Ureter (tissue), 1 donor: Measurements from ENCODE around the gene RBP5. TPM values are rescaled to one million over a fixed set of nuclear protein-coding genes. Genes with fewer than 3 reads are reported as not detected.
A peak's percentile ranks its signal among the peaks of the same experiment; 100 is the strongest.

Experiments
- DNase-seq: peaks from one replicate; pipeline ENCODE4 v3.0.0-alpha.2; 2020; ENCODE audit warnings: low spot score
- total RNA-seq: library from RNA; stranded (reverse); gene quantifications from one replicate; pipeline ENCODE4 v1.2.4, GENCODE V29; 2023
- donor health status: DM: yes; HTN: yes; CAD: no.

Gene RBP5
- total RNA-seq, 1 donor from 2014 or later = 7.5 TPM

GRCh38 chr12:7145671-7146070, 17.0 kb upstream of the RBP5 start:
- DNase-seq = no peak

- no peak for DNase-seq
Measured at GRCh38 chr12:7144414-7145120, 15.9 kb upstream of the RBP5 start.

DNA sequence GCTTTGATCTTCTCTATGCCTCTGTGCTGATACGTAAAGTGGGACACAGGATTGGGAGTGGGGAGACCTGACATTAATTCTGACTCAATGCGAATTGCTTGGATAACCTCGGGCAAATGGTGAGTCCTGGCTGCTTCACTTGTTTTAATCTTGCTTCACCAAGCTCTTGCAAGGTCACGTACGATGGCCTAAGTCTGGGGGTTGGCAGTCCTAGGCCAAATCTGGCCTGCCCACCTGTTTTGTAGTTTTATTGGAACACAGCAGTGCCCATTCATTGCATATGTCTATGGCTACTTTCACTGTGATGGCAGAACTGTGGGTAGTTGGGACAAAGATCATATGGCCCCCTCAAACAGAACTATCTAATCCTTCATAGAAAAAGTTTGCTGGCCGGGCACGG, 14.9 kb upstream of the RBP5 start:
- no peak for DNase-seq

- DNase-seq = no peak
Measured at GRCh38 chr12:7142809-7143465, 14.2 kb upstream of the RBP5 start.

GRCh38 chr12:7142056-7142644, 13.5 kb upstream of the RBP5 start:
- no peak for DNase-seq

- DNase-seq = no peak
Measured at GRCh38 chr12:7141351-7142005, 12.8 kb upstream of the RBP5 start.

DNA sequence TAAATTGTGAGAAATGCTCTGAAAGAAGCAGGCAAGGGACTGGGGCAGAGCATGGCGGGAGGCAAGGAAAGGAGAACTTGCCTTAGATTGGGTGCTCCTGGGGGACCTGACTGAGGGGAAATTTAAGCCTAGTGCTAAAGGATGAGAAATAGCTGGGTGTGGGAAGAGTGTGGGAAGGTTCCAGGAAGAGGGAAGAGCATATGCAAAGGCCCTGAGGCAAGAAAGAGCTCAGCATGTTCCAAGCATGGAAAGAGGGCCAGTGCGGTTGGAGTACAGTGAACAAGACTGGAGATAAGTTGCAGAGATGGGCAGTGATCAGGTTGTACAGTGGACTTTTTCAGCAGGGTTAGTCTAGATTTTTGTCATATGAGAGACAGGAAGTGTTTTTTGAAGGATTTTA, 10.5 kb upstream of the RBP5 start:
- no peak for DNase-seq

- no peak for DNase-seq
Measured at GRCh38 chr12:7137908-7138307, 9.2 kb upstream of the RBP5 start.

DNA sequence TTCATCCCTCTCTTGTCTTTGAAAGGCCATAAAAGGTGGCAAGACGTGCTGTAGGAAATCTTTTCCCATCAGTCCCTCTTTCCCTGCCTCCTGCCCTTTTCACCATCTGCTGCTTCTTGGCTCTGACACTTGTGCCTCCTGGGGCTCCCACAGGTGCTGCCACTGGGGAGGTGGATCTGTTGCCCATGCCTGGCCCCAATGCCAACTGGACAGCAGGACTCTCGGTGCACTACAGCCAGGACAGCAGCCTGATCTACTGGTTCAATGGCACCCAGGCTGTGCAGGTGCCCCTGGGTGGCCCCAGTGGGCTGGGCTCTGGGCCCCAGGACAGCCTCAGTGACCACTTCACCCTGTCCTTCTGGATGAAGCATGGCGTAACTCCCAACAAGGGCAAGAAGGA, 8.0 kb upstream of the RBP5 start:
- no peak for DNase-seq

DNA sequence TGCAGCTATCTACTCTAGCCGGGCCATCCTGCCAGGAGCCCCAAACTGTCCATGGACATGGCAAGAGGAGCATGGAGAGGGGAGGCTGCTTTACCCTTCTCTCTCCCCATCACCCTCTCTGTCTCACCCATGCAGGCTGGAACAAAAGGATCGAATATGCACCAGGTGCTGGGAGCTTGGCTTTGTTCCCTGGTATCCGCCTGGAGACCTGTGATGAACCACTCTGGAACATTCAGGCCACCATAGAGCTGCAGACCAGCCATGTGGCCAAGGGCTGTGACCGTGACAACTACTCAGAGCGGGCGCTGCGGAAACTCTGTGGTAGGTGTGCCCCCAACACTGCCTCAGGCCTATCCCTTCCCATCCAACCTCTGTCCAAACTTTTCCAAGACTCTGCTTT, 7.4 kb upstream of the RBP5 start:
- DNase-seq = no peak

DNA sequence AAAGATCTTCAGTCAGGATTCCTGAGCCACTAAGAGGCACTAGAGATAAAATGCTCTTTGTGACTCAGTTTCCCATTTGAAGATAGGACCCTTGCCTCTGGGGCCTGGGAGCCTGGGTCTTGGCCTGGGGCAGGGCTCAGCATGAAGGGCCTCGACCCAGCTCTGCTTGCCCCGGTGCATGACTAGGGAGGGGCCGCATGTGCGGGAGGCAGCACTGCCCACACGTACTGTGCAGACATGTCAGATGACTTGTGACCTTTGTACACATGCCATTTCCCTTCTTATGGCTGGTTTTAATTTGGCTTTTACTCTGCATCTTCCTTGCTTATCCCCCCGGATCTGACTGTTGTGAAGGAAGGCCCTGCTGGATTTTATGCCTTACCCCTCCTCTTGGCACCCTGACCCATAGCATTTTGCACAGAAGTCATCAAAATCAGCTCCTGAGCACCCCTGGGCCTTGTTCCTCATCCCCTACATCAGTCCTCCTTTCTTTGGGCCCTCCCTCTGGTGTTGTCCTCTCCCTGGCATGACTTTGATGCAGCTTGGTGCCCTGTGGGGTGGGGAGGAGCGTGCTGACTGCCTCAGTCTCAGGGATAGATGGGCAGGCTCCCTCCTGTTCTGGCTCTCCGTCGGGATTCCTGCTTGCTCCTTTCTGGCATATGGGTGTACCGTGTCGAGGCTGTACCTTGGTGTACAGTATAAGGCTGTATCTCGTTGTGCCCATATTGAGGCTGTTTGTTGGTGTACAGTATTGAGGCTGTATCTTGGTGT, 5.9 kb upstream of the RBP5 start:
- DNase-seq = no peak

DNA sequence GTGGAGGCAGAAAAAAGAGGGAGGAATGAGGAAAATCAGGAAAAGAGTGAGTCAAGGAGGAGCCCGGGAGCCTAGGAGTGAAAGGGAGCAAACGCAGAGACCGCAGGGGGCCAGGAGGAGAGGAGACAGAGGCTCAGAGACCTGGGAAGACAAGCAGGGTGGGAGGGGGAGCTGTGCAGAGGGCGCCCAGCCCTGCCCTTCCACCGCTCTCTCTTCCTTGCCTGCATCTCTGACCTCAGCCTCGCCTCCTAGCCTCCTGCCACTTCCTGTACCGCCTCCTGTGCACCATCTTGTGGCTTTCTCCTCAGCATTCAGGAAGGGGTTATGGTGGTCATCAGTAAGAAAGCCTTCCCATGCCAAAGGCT, 2.8 kb upstream of the RBP5 start:
- DNase-seq = no peak

DNA sequence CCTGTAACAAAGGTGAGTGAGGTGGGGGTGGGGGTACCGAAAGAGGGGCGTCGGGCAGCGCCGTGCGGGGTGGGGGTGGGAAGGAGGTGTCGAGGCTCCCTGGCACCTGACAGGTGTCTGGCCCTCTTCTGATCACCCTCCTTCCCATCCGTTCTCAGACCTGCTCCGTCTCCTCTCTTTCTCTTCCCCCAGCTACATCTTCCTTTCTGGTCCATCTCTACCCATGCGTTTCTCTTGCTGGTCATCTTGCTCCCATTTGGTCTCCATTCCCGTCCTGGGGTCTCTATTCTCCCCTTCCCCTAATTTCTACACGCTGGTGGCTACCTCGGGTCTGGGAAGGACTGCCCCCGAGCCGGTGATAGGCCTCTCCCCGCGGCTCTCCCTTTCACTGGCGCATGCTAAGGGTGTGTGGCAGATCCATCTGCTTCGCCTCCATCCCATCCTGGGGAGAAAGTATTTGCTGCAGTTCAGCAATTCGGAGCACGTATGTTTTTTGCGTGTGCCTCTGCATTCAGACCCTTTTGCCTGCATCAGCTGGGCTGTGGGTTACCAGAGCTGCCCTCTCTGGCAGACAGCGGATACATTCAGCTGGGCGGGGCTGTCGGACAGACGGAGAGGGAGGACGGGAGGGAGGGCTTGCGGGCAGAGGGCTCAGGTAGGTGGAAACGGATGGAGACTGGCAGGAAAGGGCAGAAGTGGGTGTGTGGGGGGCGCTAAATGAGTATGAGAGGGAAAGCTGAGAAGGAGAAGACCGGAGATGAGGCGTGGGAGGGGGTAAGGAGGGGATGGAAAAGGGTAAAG, 2.2 kb upstream of the RBP5 start:
- DNase-seq = peak; percentile 73

GRCh38 chr12:7129872-7130691, 1.4 kb upstream of the RBP5 start, which contains the start of gene CLSTN3:
TSS of gene CLSTN3 (plus strand) at chr12:7130371. CDS start at chr12:7130649, 278 bp downstream.
- DNase-seq = peak; percentile 83

GRCh38 chr12:7129287-7129871, 690 bp upstream of the RBP5 start:
- no peak for DNase-seq

GRCh38 chr12:7127916-7128626, 618 bp downstream of the RBP5 start:
- no peak for DNase-seq

DNA sequence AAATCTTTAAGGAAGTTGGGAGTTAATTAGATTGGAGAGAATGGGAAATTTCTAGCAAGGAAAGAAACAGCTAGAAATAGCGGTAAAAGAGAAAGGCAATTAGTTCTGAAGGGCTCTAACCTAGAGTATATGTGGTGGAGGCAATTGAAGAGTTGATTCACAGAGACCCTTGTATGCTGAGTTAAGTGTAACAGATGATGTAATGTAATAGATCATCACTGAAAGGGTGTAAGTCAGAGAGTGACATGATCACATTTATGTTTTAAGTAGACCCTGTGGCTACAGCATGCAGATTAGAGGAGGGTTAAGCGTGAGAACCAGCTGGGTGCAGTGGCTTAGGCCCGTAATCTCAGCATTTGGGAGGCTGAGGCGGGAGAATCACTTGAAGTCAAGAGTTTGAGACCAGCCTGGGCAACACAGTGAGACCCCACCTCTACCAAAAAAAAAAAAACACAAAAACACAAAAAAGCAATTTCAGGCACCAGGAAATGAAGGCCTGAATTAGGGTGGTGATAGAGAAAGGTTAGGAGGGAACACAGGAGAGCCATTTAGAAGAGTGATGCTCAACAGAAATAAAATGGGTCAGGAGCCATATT, 3.0 kb downstream of the RBP5 start:
- DNase-seq = no peak

- no peak for DNase-seq
Measured at GRCh38 chr12:7123806-7124522, 4.7 kb downstream of the RBP5 start.
